Spleen (tissue), 7 donors: ENCODE data around the gene MED10.

Source experiments
- CTCF ChIP-seq, 11 experiments: fragments of 200-600 bp in 7 of 11; fragments of 450-650 bp in 4 of 11; sonication (generic) in 4 of 11; IDR thresholded peaks in 8 of 11; conservative IDR thresholded peaks in 3 of 11; 1 replicate in 7 of 11; 2 replicates in 4 of 11; pipeline versions ENCODE4 v1.4.0 to v1.8.0; 2016 to 2021; ENCODE audit warnings: antibody characterized with exemption in 11 of 11, inconsistent platforms in 4 of 11, mild to moderate bottlenecking in 1 of 11
- POLR2A ChIP-seq, 3 donors: fragments of 450-650 bp; IDR thresholded peaks; one replicate each; pipeline ENCODE4 v1.5.1; 2017; ENCODE audit warnings: antibody characterized with exemption in 3 of 3, mild to moderate bottlenecking in 1 of 3
- POLR2AphosphoS5 ChIP-seq, 3 donors: sonication (generic); formaldehyde crosslinking; IDR thresholded peaks; one replicate each; pipeline ENCODE4 v1.5.1; 2017; ENCODE audit warnings: antibody characterized with exemption in 3 of 3
- donor health status: DM: no; HTN: no; CAD: no; lungs with moderate emphysema.
- donor health status: DM: no; HTN: no; CAD: no.
- donor health status: DM: no; HTN: no; CAD: no.

- TF ChIP-seq POLR2AphosphoS5 (IDR thresholded peaks at IDR 0.05) (no peak), CTCF (IDR thresholded peaks at IDR 0.05 in 8 of 11, conservative IDR thresholded peaks at IDR 0.05 in 3 of 11) (no peak), POLR2A (IDR thresholded peaks at IDR 0.05) (no peak)
Observed at GRCh38 chr5:6418679-6419276, 40.4 kb upstream of the MED10 start.
